HCT116 (cell line): ENCODE data around the gene CDK11A.

Experiments used
- CTCF ChIP-seq, 3 experiments: fragments of 200-600 bp in 1 of 3; sonication (generic) in 1 of 3; IDR thresholded peaks in 2 of 3; conservative IDR thresholded peaks in 1 of 3; 2 replicates each; pipeline ENCODE4 v1.5.1; 2012 to 2017; ENCODE audit warnings: low read depth in 2 of 3, low read length in 2 of 3, antibody characterized with exemption in 1 of 3, borderline replicate concordance in 1 of 3, control low read depth in 1 of 3, mild to moderate bottlenecking in 1 of 3, mixed read lengths in 1 of 3, mixed run types in 1 of 3, moderate library complexity in 1 of 3; ENCODE audit not compliant: insufficient read depth in 1 of 3
- EZH2 ChIP-seq: fragments of 200-600 bp; sonication (generic); IDR thresholded peaks from 2 replicates; pipeline ENCODE4 v1.6.1; 2017; ENCODE audit warnings: antibody characterized with exemption, mixed run types

- no peak for TF ChIP-seq EZH2
- no peak for TF ChIP-seq CTCF (IDR thresholded peaks at IDR 0.05 in 2 of 3, conservative IDR thresholded peaks at IDR 0.05 in 1 of 3; ENCODE audit: borderline replicate concordance in 1 of 3, insufficient read depth in 1 of 3, low read depth in 2 of 3, low read length in 2 of 3)
Measured at GRCh38 chr1:1730870-1731269, 6.7 kb upstream of the CDK11A start.
